ENCODE data around the gene ACSL6. TPM values are rescaled to one million over a fixed set of nuclear protein-coding genes. Genes with fewer than 3 reads are reported as not detected.

The ACSL6 gene
- total RNA-seq = 0.33 and 0.39 TPM in 2 replicates

DNA sequence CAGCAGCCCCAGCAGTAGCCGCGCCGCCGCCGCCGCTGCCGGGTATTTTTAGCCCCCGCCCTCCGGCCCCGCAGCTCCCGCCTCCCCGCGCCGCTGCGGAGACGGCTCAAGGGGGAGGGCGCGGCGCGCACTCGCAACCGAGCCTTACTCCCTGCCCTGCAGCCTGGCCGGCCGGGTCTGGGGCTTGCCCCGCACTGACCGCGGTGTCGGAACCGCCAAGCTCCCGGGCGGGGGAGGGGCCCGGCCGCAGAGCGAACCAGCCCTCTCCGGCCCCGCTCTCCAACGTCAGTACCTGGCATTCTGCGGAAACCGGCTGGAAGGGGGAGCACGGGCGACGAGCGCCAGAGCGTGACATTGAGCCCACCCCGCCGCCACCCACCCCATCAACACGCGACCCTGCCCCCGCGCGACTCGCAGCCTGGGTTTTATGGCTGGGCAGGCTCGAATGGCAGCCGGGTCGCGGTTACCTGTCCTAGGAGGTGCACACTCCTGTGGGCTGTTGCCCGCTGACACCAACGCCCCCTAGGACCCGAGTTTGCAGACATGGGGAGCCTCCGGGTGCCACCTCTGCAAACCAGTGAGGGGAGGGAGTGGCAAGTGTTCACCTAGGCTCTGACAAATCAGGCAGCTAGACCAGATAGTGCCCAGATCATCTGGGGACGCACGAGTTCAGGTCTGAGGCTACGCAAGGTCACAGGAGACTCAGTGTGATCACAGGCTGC, at the start of gene ACSL6:
ACSL6 (minus strand) TSS at position 37 of the 722 bp plus-strand sequence. CDS start 105 bp downstream, outside the sequence.

DNA sequence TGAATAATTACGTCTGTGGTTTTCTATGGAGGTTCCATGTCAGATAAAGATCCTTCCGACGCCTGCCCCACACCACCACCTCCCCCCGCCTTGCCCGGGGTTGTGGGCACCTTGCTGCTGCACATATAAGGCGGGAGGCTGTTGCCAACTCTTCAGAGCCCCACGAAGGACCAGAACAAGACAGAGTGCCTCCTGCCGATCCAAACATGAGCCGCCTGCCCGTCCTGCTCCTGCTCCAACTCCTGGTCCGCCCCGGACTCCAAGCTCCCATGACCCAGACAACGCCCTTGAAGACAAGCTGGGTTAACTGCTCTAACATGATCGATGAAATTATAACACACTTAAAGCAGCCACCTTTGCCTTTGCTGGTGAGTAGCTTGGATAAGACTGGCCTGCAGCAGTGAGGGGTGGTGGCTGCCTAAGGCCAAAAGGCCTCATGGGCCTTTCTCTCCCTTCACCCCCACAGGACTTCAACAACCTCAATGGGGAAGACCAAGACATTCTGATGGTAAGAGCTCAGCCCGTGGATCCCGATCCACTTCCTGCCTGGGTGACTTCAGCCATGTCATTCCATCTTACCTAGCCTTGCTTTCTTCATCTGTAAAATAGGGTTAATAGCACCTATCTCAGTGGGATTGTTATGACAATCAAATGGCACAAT, 49.2 kb upstream of the ACSL6 start, which contains the start of gene IL3:
IL3 (plus strand) TSS at position 155 of the 661 bp plus-strand sequence; CDS start at position 207, 52 bp downstream.

GRCh38 chr5:131945551-131946168, 65.8 kb downstream of the ACSL6 start, which contains the start of gene MEIKIN:
Gene MEIKIN, minus strand, starts transcription at chr5:131945663. Its CDS starts 158 bp downstream, at chr5:131945505.

Other genes starting within 250 kb of the ACSL6 start
- gene FNIP1, start 214.6 kb downstream of the ACSL6 start, total RNA-seq = 43.2 and 49.3 TPM in 2 replicates
- 0.39 and 0.54 TPM in 2 replicates for gene MEIKIN, start 66.0 kb downstream of the ACSL6 start, total RNA-seq
- gene IL3, start 49.0 kb upstream of the ACSL6 start, total RNA-seq = not detected in 2 replicates
- not detected in 2 replicates for gene CSF2, start 62.1 kb upstream of the ACSL6 start, total RNA-seq
- 406 and 419 TPM in 2 replicates for gene P4HA2, start 216.2 kb upstream of the ACSL6 start, total RNA-seq
- gene PDLIM4, start 246.0 kb upstream of the ACSL6 start, total RNA-seq = 39.3 and 132 TPM in 2 replicates